SU-DHL-6 (cell line): ENCODE measurements around the gene MYRFL.

ENCODE experiments used
- H2AFZ ChIP-seq: fragments of 200-600 bp; sonication (generic); 2 replicates; pipeline ENCODE4 v1.6.1; 2014; ENCODE audit warnings: low read depth, mild to moderate bottlenecking, moderate library complexity, mixed read lengths, antibody characterized with exemption, low read length; ENCODE audit not compliant: severe bottlenecking
- H3F3A ChIP-seq: fragments of 200-600 bp; shearing (Covaris generic); 2 replicates; pipeline ENCODE4 v1.6.0; 2016; ENCODE audit warnings: antibody characterized with exemption, mild to moderate bottlenecking; ENCODE audit not compliant: insufficient read depth
- H3K27ac ChIP-seq: fragments of 200-600 bp; sonication (generic); 2 replicates; pipeline ENCODE4 v1.5.1; 2016; ENCODE audit warnings: low read depth, mild to moderate bottlenecking, low read length, moderate library complexity, mixed read lengths
- H3K27me3 ChIP-seq: fragments of 200-600 bp; sonication (generic), shearing (Covaris generic); 2 replicates; pipeline ENCODE4 v1.6.0; 2014; ENCODE audit warnings: mild to moderate bottlenecking, low read length
- H3K36me3 ChIP-seq: fragments of 200-600 bp; sonication (generic); 2 replicates; pipeline ENCODE4 v1.6.1; 2014; ENCODE audit warnings: mild to moderate bottlenecking, low read length, mixed read lengths
- H3K4me2 ChIP-seq: fragments of 300-600, 200-600 bp; shearing (Covaris generic), sonication (generic); 2 replicates; pipeline ENCODE4 v1.6.0; 2014; ENCODE audit warnings: low read length, low read depth, mild to moderate bottlenecking; ENCODE audit not compliant: poor library complexity, severe bottlenecking
- H3K4me3 ChIP-seq: fragments of 200-600 bp; sonication (generic); 2 replicates; pipeline ENCODE4 v1.5.1; 2014; ENCODE audit warnings: antibody characterized with exemption, low read length, mild to moderate bottlenecking, mixed read lengths; ENCODE audit not compliant: insufficient read depth, poor library complexity, severe bottlenecking
- H3K79me2 ChIP-seq: fragments of 200-600 bp; sonication (generic); 2 replicates; pipeline ENCODE4 v1.6.1; 2014; ENCODE audit warnings: mild to moderate bottlenecking, low read length, moderate library complexity; ENCODE audit not compliant: insufficient read depth
- H3K9ac ChIP-seq: fragments of 200-600 bp; sonication (generic); 2 replicates; pipeline ENCODE4 v1.7.0; 2014; ENCODE audit warnings: mild to moderate bottlenecking, low read length
- H3K9me2 ChIP-seq: fragments of 200-600 bp; sonication (generic); replicated peaks from 2 replicates; pipeline ENCODE4 v1.6.1; 2014; ENCODE audit warnings: low read length; ENCODE audit not compliant: insufficient read depth
- H3K9me3 ChIP-seq: fragments of 200-600 bp; sonication (generic); 2 replicates; pipeline ENCODE4 v1.6.1; 2014; ENCODE audit warnings: low read length, mixed read lengths; ENCODE audit not compliant: insufficient read depth
- H4K20me1 ChIP-seq: fragments of 200-600 bp; sonication (generic); 2 replicates; pipeline ENCODE4 v1.6.1; 2014; ENCODE audit warnings: low read depth, mild to moderate bottlenecking, antibody characterized with exemption, low read length, moderate library complexity, mixed read lengths
- CTCF ChIP-seq: fragments of 200-600 bp; sonication (generic); IDR thresholded peaks from one replicate; pipeline ENCODE4 v1.5.1; 2017; ENCODE audit warnings: antibody characterized with exemption, mild to moderate bottlenecking, low read length, moderate library complexity; ENCODE audit not compliant: insufficient read depth, poor library complexity, severe bottlenecking
- EZH2phosphoT487 ChIP-seq: fragments of 200-600 bp; sonication (generic), shearing (Covaris generic); conservative IDR thresholded peaks from 2 replicates; pipeline ENCODE4 v1.6.1; 2018; ENCODE audit warnings: mild to moderate bottlenecking, antibody characterized with exemption, low read length, moderate library complexity, mixed read lengths

The MYRFL gene

GRCh38 chr12:69936214-69936731 lies 111.2 kb downstream of the MYRFL start:
- TF ChIP-seq CTCF = no peak
- TF ChIP-seq EZH2phosphoT487 = no peak
- Histone ChIP-seq H3K27ac (no peak overlapping the region), H3K27me3 (no peaks in the 10 kb centered on the region), H3K9ac (no peak overlapping the region), H4K20me1 (no peaks in the 10 kb centered on the region), H3K9me3 (no peaks in the 10 kb centered on the region), H3K36me3 (no peaks in the 10 kb centered on the region), H3K79me2 (no peaks in the 10 kb centered on the region), H3K4me2 (no peak overlapping the region), H3K9me2 (no peaks in the 10 kb centered on the region), H3F3A (no peaks in the 10 kb centered on the region), H2AFZ (no peak overlapping the region), H3K4me3 (no peak overlapping the region)

GRCh38 chr12:69936766-69937165 lies 111.7 kb downstream of the MYRFL start:
- no peak overlapping the region for H2AFZ ChIP-seq
- no peaks in the 10 kb centered on the region for H3K9me3 ChIP-seq
- no peaks in the 10 kb centered on the region for H3K9me2 ChIP-seq
- H3K27ac ChIP-seq = no peak overlapping the region
- no peak for TF ChIP-seq EZH2phosphoT487
- no peak for TF ChIP-seq CTCF
- no peaks in the 10 kb centered on the region for H3K27me3 ChIP-seq
- no peaks in the 10 kb centered on the region for H3K79me2 ChIP-seq
- H3K4me2 ChIP-seq = no peak overlapping the region
- H3K9ac ChIP-seq = no peak overlapping the region
- no peaks in the 10 kb centered on the region for H4K20me1 ChIP-seq
- no peak overlapping the region for H3K4me3 ChIP-seq
- no peaks in the 10 kb centered on the region for H3F3A ChIP-seq
- H3K36me3 ChIP-seq = no peaks in the 10 kb centered on the region

GRCh38 chr12:69947123-69947522 lies 122.1 kb downstream of the MYRFL start:
- TF ChIP-seq CTCF (no peak), EZH2phosphoT487 (no peak)
- H3K9me3 ChIP-seq = no peaks in the 10 kb centered on the region

GRCh38 chr12:69947897-69948296 lies 122.9 kb downstream of the MYRFL start:
- H3K9me3 ChIP-seq = no peaks in the 10 kb centered on the region
- no peak overlapping the region for H3K4me2 ChIP-seq
- H3K27me3 ChIP-seq = no peaks in the 10 kb centered on the region
- TF ChIP-seq CTCF (no peak), EZH2phosphoT487 (no peak)
- H2AFZ ChIP-seq = no peak overlapping the region
- H4K20me1 ChIP-seq = no peaks in the 10 kb centered on the region
- H3K9ac ChIP-seq = no peak overlapping the region
- no peak overlapping the region for H3K4me3 ChIP-seq
- no peaks in the 10 kb centered on the region for H3F3A ChIP-seq
- no peaks in the 10 kb centered on the region for H3K9me2 ChIP-seq
- no peaks in the 10 kb centered on the region for H3K36me3 ChIP-seq
- no peaks in the 10 kb centered on the region for H3K79me2 ChIP-seq
- no peak overlapping the region for H3K27ac ChIP-seq

More at GRCh38 chr12:69947123-69947522, 122.1 kb downstream of the MYRFL start:
- H3F3A ChIP-seq = no peaks in the 10 kb centered on the region
- H2AFZ ChIP-seq = no peak overlapping the region
- H3K4me3 ChIP-seq = no peak overlapping the region
- H3K27ac ChIP-seq = no peak overlapping the region
- H4K20me1 ChIP-seq = no peaks in the 10 kb centered on the region
- H3K79me2 ChIP-seq = no peaks in the 10 kb centered on the region
- H3K36me3 ChIP-seq = no peaks in the 10 kb centered on the region
- no peak overlapping the region for H3K4me2 ChIP-seq
- no peaks in the 10 kb centered on the region for H3K9me2 ChIP-seq
- H3K27me3 ChIP-seq = no peaks in the 10 kb centered on the region
- H3K9ac ChIP-seq = no peak overlapping the region
